ENCODE data around the gene CCL27. TPM values are rescaled to one million over a fixed set of nuclear protein-coding genes. Genes with fewer than 3 reads are reported as not detected.

The CCL27 gene
- total and polyA plus RNA-seq, 8 donors = 0.58 to 1.3 TPM; not detected in 6

DNA sequence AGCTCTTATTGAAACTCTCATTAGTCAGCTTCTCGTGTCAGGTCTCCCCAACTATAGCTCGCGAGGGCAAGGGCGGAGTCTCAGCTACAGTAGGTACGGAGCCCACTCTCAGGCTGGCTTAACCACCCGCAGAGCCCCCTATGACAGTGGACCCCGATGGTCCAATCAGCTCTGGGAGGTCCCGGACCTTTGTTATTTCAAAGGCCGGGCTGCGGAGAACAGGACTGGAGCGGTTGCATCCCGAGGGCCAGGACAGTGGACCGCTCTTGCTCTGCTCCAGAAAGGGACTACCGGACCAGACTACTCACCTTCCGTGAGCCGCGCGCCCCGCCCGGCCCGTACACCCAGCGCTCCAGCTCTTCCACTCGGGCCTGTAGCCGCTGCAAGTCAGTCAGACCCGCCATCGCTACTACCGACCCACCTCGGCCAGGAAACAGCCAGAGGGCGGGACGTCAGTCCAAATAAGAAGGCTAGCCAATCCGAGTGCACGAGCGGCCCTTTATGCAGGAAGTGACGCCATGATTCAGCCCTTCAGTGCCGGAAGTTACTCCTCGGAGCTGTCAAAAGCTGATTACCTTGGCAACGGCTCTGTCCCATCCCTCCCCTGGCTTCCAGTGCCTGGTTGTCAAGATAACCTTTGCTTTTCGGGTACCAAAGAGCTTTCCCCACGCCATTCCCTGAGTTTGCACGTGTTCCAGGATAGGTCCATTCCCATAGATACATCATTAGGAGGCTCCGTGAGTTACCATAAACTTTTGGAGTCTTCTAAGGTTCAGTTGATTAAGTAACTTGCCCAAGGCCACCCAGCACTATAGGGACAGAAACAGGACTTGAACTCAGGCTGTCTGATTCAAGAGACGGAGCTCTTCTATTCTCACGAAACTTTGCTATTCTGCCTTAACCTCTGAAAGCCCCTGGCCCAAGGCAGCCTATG is 42.1 kb downstream of the CCL27 start, which contains the start of gene DCTN3:
Gene DCTN3, minus strand, starts transcription at position 435 of the 934 bp plus-strand sequence. Its CDS starts 31 bp downstream, at position 404.
- Histone ChIP-seq H3K9me3 (no peaks in the 10 kb centered on the region), H3K27ac (peak within 1 kb of the TSS in 3 of 5 donors; percentile 60 to 80 (median 65)), H3K36me3 (peaks cover 17 to 35% (median 34%) of the 10 kb centered on the region in 4 donors), H3K4me3 (peak within 1 kb of the TSS; percentile 63 to 97 (median 84)), H3K4me1 (peaks cover 16 to 35% (median 31%) of the 10 kb centered on the region in 4 donors), H3K27me3 (peaks cover 9 to 43% (median 37%) of the 10 kb centered on the region in 3 donors)
- TF ChIP-seq EP300 (IDR thresholded peaks at IDR 0.05) = no peak
- TF ChIP-seq, protein P1, sequence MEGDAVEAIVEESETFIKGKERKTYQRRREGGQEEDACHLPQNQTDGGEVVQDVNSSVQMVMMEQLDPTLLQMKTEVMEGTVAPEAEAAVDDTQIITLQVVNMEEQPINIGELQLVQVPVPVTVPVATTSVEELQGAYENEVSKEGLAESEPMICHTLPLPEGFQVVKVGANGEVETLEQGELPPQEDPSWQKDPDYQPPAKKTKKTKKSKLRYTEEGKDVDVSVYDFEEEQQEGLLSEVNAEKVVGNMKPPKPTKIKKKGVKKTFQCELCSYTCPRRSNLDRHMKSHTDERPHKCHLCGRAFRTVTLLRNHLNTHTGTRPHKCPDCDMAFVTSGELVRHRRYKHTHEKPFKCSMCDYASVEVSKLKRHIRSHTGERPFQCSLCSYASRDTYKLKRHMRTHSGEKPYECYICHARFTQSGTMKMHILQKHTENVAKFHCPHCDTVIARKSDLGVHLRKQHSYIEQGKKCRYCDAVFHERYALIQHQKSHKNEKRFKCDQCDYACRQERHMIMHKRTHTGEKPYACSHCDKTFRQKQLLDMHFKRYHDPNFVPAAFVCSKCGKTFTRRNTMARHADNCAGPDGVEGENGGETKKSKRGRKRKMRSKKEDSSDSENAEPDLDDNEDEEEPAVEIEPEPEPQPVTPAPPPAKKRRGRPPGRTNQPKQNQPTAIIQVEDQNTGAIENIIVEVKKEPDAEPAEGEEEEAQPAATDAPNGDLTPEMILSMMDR (IDR thresholded peaks at IDR 0.05) = no peak
- peak; percentile 36 to 76 (median 50) for TF ChIP-seq POLR2AphosphoS5 (IDR thresholded peaks at IDR 0.05)
- intact Hi-C loops (cut with DNase I; ENCODE audit: low total_unique reads) = no loop called here
- 4 to 7% (median 5%) methylated on average over 27 to 43 of the region's 43 CpGs for WGBS, 5 donors
- DNase-seq = peak; percentile 95 to 98

DNA sequence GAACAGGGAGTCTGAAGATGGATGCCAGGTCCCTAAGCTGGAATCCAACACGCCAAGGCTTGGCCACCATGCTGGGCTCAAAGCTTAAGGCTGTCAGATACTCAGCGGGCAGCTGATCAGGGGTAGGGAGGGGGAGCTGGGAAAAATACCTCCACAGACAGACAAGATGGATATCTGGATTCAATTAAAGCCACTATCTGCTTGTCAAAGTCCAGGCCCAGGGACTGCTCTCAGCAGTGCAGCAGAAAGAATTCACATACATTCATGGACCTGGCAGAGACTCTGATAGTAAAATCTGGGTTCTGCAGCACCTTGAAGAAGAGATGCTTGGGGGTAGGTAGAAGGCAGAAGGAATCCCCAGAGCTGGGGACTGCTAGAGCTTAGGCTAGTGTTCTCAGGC is 47.3 kb downstream of the CCL27 start:
- Histone ChIP-seq H3K27me3 (no peaks in the 10 kb centered on the region), H3K4me1 (peaks cover 28 to 42% (median 34%) of the 10 kb centered on the region in 4 donors), H3K4me3 (no peak overlapping the region), H3K9me3 (no peaks in the 10 kb centered on the region), H3K27ac (no peak overlapping the region), H3K36me3 (peaks cover 32 to 60% (median 51%) of the 10 kb centered on the region in 4 donors)
- WGBS, 5 donors = 84 to 95% (median 92%) methylated on average over 2 of the region's 2 CpGs
- DNase-seq = no peak
- intact Hi-C loops (cut with DNase I; ENCODE audit: low total_unique reads) = no loop called here
- TF ChIP-seq, protein P1 (IDR thresholded peaks at IDR 0.05) = no peak
- TF ChIP-seq POLR2A (IDR thresholded peaks at IDR 0.05) = no peak
- no peak for TF ChIP-seq EP300 (IDR thresholded peaks at IDR 0.05)
- no peak for TF ChIP-seq POLR2AphosphoS5 (IDR thresholded peaks at IDR 0.05)

DNA sequence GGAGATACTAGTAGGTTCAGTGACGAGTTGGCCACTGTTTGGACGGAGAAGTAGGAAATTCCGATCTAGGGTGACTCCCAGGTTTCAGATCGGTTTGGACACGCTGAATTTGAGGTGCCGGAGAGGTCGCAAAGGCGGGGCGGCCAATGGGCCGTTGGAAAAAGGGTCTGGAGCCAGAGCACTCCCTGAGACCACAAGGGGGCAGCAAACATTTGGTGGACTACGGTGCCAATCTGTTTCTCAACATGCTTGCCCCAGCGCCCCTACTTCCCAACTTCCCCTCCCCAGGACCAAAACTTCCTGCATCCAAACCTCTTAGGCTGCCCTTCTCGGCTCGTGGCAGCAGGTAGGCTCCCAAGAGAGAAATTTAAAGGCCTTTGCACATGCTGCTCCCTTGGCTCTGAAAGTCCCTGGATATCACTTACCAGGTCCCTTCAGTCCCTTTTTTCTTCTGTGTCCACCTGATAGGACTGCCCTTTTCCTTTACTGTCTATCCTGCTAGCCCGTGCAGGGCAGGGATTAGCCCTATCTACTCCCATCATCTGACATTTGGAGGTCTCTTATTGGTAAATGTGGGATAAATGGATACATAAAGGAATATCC is 49.6 kb downstream of the CCL27 start:
- Histone ChIP-seq H3K4me1 (peaks cover 20 to 30% (median 25%) of the 10 kb centered on the region in 4 donors), H3K9me3 (no peaks in the 10 kb centered on the region), H3K27ac (peak overlapping the region in 3 of 5 donors; percentile 88 to 89 (median 88)), H3K4me3 (peak overlapping the region; percentile 57 to 75 (median 63)), H3K27me3 (no peaks in the 10 kb centered on the region), H3K36me3 (peaks cover 32 to 51% (median 43%) of the 10 kb centered on the region in 4 donors)
- peak; percentile 78 to 93 for DNase-seq
- TF ChIP-seq POLR2AphosphoS5 (IDR thresholded peaks at IDR 0.05) = no peak
- TF ChIP-seq, protein P1 (IDR thresholded peaks at IDR 0.05) = peak in 5 of 7 experiments; percentile 55 to 85 (median 81)
- TF ChIP-seq POLR2A (IDR thresholded peaks at IDR 0.05) = no peak
- TF ChIP-seq EP300 (IDR thresholded peaks at IDR 0.05) = no peak
- WGBS, 5 donors = 1 to 4% (median 2%) methylated on average over 15 of the region's 15 CpGs
- intact Hi-C loops (cut with DNase I; ENCODE audit: low total_unique reads) = no loop called here

Small RNA genes within 50 kb of the gene (small RNA-seq; reads per million reads assigned to genes)
- gene CCL27 = 0 reads per million in 4 donors

Other genes with a start within 250 kb of the CCL27 start
- gene FAM219A, start 204.1 kb downstream of the CCL27 start, total RNA-seq = 10 to 100 TPM in 2 of 5 donors, 1 to 10 TPM in 3; 2.3 to 12.1 (median 8.7) TPM
- 10 to 100 TPM in 1 of 3 donors, 1 to 10 TPM in 2; 4.1 to 10.1 (median 5.1) TPM for gene FAM219A, start 204.1 kb downstream of the CCL27 start, polyA plus RNA-seq
- gene DNAI1, start 203.9 kb downstream of the CCL27 start, total RNA-seq = 1 to 10 TPM in 1 of 5 donors, not detected in 4; 1.0 TPM
- under 1 TPM in 1 of 3 donors, not detected in 2; 0.31 TPM for gene DNAI1, start 203.9 kb downstream of the CCL27 start, polyA plus RNA-seq
- 10 to 100 TPM in 1 of 5 donors, 1 to 10 TPM in 2, not detected in 2; 1.2 to 17.8 (median 5.0) TPM for gene ENHO, start 139.7 kb downstream of the CCL27 start, total RNA-seq
- 10 to 100 TPM in 2 of 3 donors, 1 to 10 TPM in 1; 3.3 to 63.8 (median 29.7) TPM for gene ENHO, start 139.7 kb downstream of the CCL27 start, polyA plus RNA-seq
- gene CNTFR, start 72.9 kb downstream of the CCL27 start, total RNA-seq = 10 to 100 TPM in 1 of 5 donors, 1 to 10 TPM in 3, not detected in 1; 2.4 to 15.8 (median 3.1) TPM
- 1 to 10 TPM; 2.2 to 4.1 (median 2.9) TPM for gene CNTFR, start 72.9 kb downstream of the CCL27 start, polyA plus RNA-seq
- 10 to 100 TPM in 4 of 5 donors, 1 to 10 TPM in 1; 2.9 to 49.5 (median 16.5) TPM for gene RPP25L, start 50.6 kb downstream of the CCL27 start, total RNA-seq
- 10 to 100 TPM; 28.9 to 40.4 (median 37.9) TPM for gene RPP25L, start 50.6 kb downstream of the CCL27 start, polyA plus RNA-seq
- 10 to 100 TPM in 4 of 5 donors, 1 to 10 TPM in 1; 9.3 to 55.4 (median 23.7) TPM for gene DCTN3, start 42.2 kb downstream of the CCL27 start, total RNA-seq
- gene DCTN3, start 42.2 kb downstream of the CCL27 start, polyA plus RNA-seq = 100 to 1,000 TPM in 1 of 3 donors, 10 to 100 TPM in 2; 81.0 to 107 (median 97.5) TPM
- not detected for gene ARID3C, start 33.6 kb downstream of the CCL27 start, total RNA-seq
- not detected for gene ARID3C, start 33.6 kb downstream of the CCL27 start, polyA plus RNA-seq
- 100 to 1,000 TPM in 1 of 5 donors, 10 to 100 TPM in 4; 20.0 to 124 (median 64.3) TPM for gene SIGMAR1, start 24.9 kb downstream of the CCL27 start, total RNA-seq
- 10 to 100 TPM; 19.9 to 46.8 (median 25.5) TPM for gene SIGMAR1, start 24.9 kb downstream of the CCL27 start, polyA plus RNA-seq
- 100 to 1,000 TPM in 2 of 5 donors, 10 to 100 TPM in 3; 28.8 to 148 (median 87.8) TPM for gene GALT, start 16.0 kb downstream of the CCL27 start, total RNA-seq
- 10 to 100 TPM; 17.4 to 33.1 (median 20.5) TPM for gene GALT, start 16.0 kb downstream of the CCL27 start, polyA plus RNA-seq
- gene IL11RA, start 10.5 kb downstream of the CCL27 start, total RNA-seq = 10 to 100 TPM; 19.3 to 57.4 (median 29.0) TPM
- 10 to 100 TPM in 1 of 3 donors, 1 to 10 TPM in 2; 4.4 to 18.8 (median 5.7) TPM for gene IL11RA, start 10.5 kb downstream of the CCL27 start, polyA plus RNA-seq
- 1 to 10 TPM in 2 of 5 donors, not detected in 3; 4.4 to 8.1 TPM for gene CCL19, start 28.6 kb upstream of the CCL27 start, total RNA-seq
- gene CCL19, start 28.6 kb upstream of the CCL27 start, polyA plus RNA-seq = 10 to 100 TPM in 1 of 3 donors, 1 to 10 TPM in 2; 4.3 to 24.1 (median 7.8) TPM
- gene CCL21, start 47.5 kb upstream of the CCL27 start, total RNA-seq = 10 to 100 TPM in 3 of 5 donors, 1 to 10 TPM in 1, not detected in 1; 1.7 to 51.3 (median 29.7) TPM
- gene CCL21, start 47.5 kb upstream of the CCL27 start, polyA plus RNA-seq = 10 to 100 TPM; 10.8 to 29.9 (median 23.4) TPM